Prostate gland (tissue), 2 donors: ENCODE measurements around the gene RIMS3.

ENCODE experiments used
- POLR2A ChIP-seq: fragments of 450-650 bp; IDR thresholded peaks from one replicate; pipeline ENCODE4 v1.6.1; 2016; ENCODE audit warnings: antibody characterized with exemption, mild to moderate bottlenecking
- POLR2AphosphoS5 ChIP-seq: sonication (generic); formaldehyde crosslinking; IDR thresholded peaks from one replicate; pipeline ENCODE4 v1.6.1; 2017; ENCODE audit warnings: antibody characterized with exemption
- TF ChIP-seq, protein P1 (sequence below), 4 experiments: fragments of 200-600 bp in 2 of 4; fragments of 450-650 bp in 2 of 4; sonication (generic) in 2 of 4; IDR thresholded peaks; 1 replicate in 3 of 4; 2 replicates in 1 of 4; pipeline ENCODE4 v1.5.1; 2016 to 2019; ENCODE audit warnings: antibody characterized with exemption in 4 of 4, mild to moderate bottlenecking in 2 of 4, moderate library complexity in 2 of 4

DNA sequence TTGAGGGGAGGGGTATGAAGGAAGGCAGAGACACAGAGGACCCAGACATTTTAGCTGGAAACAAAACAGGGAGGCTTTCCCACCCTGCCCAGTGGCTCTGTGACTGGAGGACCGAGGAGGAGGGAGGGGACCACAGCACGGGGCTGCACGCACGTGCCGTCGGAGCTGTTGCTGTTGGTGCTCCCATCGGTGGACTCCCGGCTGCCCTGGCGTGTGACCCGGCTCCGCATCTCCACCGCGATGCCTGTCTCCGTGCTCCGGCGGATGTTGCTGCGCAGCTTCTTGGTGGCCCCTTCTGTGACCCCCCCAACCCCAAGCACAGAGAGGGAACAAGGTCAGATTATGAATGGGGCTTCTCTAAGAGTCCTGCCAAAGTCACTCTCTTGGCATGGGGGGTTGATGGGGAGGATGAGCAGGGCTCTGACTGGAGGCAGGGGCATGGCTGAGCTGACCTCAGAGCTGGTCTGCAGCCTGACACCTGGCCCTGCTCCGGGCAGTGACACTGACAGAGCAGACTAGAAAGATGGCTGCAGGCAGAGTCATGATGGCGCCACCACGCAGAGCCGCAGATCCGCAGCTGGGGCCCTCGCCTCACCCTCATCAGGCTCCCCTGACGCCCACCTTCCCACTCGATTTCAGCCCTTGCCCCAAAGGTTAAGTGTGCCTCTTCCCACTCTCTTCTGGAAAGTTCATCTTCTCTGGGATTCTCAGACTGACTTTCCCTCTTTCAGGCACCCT is 29.6 kb downstream of the RIMS3 start:
- TF ChIP-seq, protein P1, sequence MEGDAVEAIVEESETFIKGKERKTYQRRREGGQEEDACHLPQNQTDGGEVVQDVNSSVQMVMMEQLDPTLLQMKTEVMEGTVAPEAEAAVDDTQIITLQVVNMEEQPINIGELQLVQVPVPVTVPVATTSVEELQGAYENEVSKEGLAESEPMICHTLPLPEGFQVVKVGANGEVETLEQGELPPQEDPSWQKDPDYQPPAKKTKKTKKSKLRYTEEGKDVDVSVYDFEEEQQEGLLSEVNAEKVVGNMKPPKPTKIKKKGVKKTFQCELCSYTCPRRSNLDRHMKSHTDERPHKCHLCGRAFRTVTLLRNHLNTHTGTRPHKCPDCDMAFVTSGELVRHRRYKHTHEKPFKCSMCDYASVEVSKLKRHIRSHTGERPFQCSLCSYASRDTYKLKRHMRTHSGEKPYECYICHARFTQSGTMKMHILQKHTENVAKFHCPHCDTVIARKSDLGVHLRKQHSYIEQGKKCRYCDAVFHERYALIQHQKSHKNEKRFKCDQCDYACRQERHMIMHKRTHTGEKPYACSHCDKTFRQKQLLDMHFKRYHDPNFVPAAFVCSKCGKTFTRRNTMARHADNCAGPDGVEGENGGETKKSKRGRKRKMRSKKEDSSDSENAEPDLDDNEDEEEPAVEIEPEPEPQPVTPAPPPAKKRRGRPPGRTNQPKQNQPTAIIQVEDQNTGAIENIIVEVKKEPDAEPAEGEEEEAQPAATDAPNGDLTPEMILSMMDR (IDR thresholded peaks at IDR 0.05) = no peak
- TF ChIP-seq POLR2AphosphoS5 = no peak
- TF ChIP-seq POLR2A = no peak
